K562 (cell line): ENCODE results near the gene ATAD3C. TPM values are rescaled to one million over a fixed set of nuclear protein-coding genes. Genes with fewer than 3 reads are reported as not detected.
A peak's percentile ranks its signal among the peaks of the same experiment; 100 is the strongest.

Source experiments
- ATF1 ChIP-seq, 2 experiments: fragments of 450-650 bp in 1 of 2; IDR thresholded peaks; 2 replicates each; pipeline ENCODE4 v1.6.1; 2016; ENCODE audit warnings: missing compliant biosample characterization in 1 of 2, missing genetic modification characterization in 1 of 2
- CCAR2 ChIP-seq: fragments of 200-400 bp; formaldehyde crosslinking; IDR thresholded peaks from 2 replicates; pipeline ENCODE4 v1.6.1; 2017; ENCODE audit warnings: mild to moderate bottlenecking, low read depth, low read length
- ESRRA ChIP-seq: fragments of 450-650 bp; IDR thresholded peaks from 2 replicates; pipeline ENCODE4 v1.6.1; 2014; ENCODE audit warnings: low read depth, mild to moderate bottlenecking, moderate library complexity, borderline replicate concordance
- FOXA3 ChIP-seq, 2 experiments: fragments of 450-650 bp in 1 of 2; sonication (generic) in 1 of 2; formaldehyde crosslinking; IDR thresholded peaks in 1 of 2; conservative IDR thresholded peaks in 1 of 2; 2 replicates each; pipeline versions ENCODE4 v1.4.0 to v1.8.0; 2020 to 2022; ENCODE audit warnings: mild to moderate bottlenecking in 2 of 2, missing genetic modification reagents in 1 of 2
- FOXJ3 ChIP-seq: sonication (generic); formaldehyde crosslinking; IDR thresholded peaks from 2 replicates; pipeline ENCODE4 v1.4.0; 2020; ENCODE audit warnings: mild to moderate bottlenecking, missing genetic modification reagents
- GATAD2A ChIP-seq: fragments of 450-650 bp; IDR thresholded peaks from 2 replicates; pipeline ENCODE4 v1.6.1; 2017
- HMG20A ChIP-seq: fragments of 450-650 bp; formaldehyde crosslinking; conservative IDR thresholded peaks from 2 replicates; pipeline ENCODE4 v1.4.0; 2020; ENCODE audit warnings: mild to moderate bottlenecking, mixed read lengths
- KLF1 ChIP-seq: fragments of 450-650 bp; IDR thresholded peaks from 2 replicates; pipeline ENCODE4 v1.6.1; 2016; ENCODE audit warnings: missing genetic modification characterization, missing compliant biosample characterization
- KLF13 ChIP-seq: fragments of 450-650 bp; IDR thresholded peaks from 2 replicates; pipeline ENCODE4 v1.6.1; 2016; ENCODE audit warnings: missing genetic modification characterization, low read depth, mild to moderate bottlenecking, missing compliant biosample characterization, moderate library complexity, borderline replicate concordance
- PHF8 ChIP-seq: fragments of 200-600 bp; sonication (generic); IDR thresholded peaks from 2 replicates; pipeline ENCODE4 v1.6.1; 2012; ENCODE audit warnings: mixed run types, mild to moderate bottlenecking, inconsistent platforms, low read length, moderate library complexity, borderline replicate concordance
- RAD21 ChIP-seq, 2 experiments: fragments of 250-450 bp in 1 of 2; fragments of 450-650 bp in 1 of 2; sonication (Bioruptor Pico) in 1 of 2; formaldehyde crosslinking in 1 of 2; IDR thresholded peaks in 1 of 2; conservative IDR thresholded peaks in 1 of 2; 2 replicates each; pipeline versions ENCODE4 v1.4.0 to v1.8.0; 2020 to 2022; ENCODE audit warnings: mild to moderate bottlenecking in 2 of 2, moderate library complexity in 1 of 2
- SIRT6 ChIP-seq: IDR thresholded peaks from one replicate; pipeline ENCODE4 v1.6.1; 2012; ENCODE audit warnings: low read depth, mild to moderate bottlenecking, control low read depth, inconsistent platforms, low read length, moderate library complexity
- SMAD4 ChIP-seq: fragments of 250-450 bp; sonication (Bioruptor Pico); conservative IDR thresholded peaks from 2 replicates; pipeline ENCODE4 v1.8.0; 2021; ENCODE audit warnings: inconsistent platforms, mild to moderate bottlenecking, moderate library complexity
- SRSF7 ChIP-seq: fragments of 200-400 bp; formaldehyde crosslinking; optimal IDR thresholded peaks from 2 replicates; pipeline ENCODE3; 2017; ENCODE audit warnings: mild to moderate bottlenecking, low read depth, low read length
- SUPT5H ChIP-seq: fragments of 450-650 bp; IDR thresholded peaks from 2 replicates; pipeline ENCODE4 v1.6.1; 2016
- U2AF1 ChIP-seq: fragments of 200-400 bp; formaldehyde crosslinking; optimal IDR thresholded peaks from 2 replicates; pipeline ENCODE3; 2017; ENCODE audit warnings: mild to moderate bottlenecking, low read depth, low read length, moderate library complexity
- ZNF232 ChIP-seq: sonication (generic); formaldehyde crosslinking; IDR thresholded peaks from 2 replicates; pipeline ENCODE4 v1.8.0; 2022; ENCODE audit warnings: mild to moderate bottlenecking, missing genetic modification reagents
- polyA plus RNA-seq, 8 experiments: library from polyadenylated mRNA; depleted of rRNA in 4 of 8; stranded (reverse) in 5 of 8; unstranded in 3 of 8; fragments of >200 nt; fragmentation: Nextera tagmentation in 2 of 8; fragmentation: Illumina TruSeq in 1 of 8; extraction: Ambion mirVana in 2 of 8; extraction: Trizol in 1 of 8; gene quantifications; 2 replicates each; pipeline versions ENCODE4 v1.2.1 to v1.2.3, GENCODE V29; 2011 to 2014; ENCODE audit warnings: inconsistent platforms in 1 of 8, missing spikeins in 1 of 8
- total RNA-seq, 7 experiments: library from RNA; depleted of rRNA in 6 of 7; stranded (reverse); fragments of >200 nt in 6 of 7; fragmentation: Illumina TruSeq in 2 of 7; extraction: Trizol in 2 of 7; gene quantifications; 2 replicates each; pipeline versions ENCODE4 v1.2.1 to v1.2.3, GENCODE V29; 2011 to 2021; ENCODE audit warnings: low replicate concordance in 1 of 7
- TF ChIP-seq, protein P1 (sequence below): sonication (generic); formaldehyde crosslinking; IDR thresholded peaks from 2 replicates; pipeline ENCODE4 v1.8.0; 2022; ENCODE audit warnings: mild to moderate bottlenecking, missing genetic modification reagents, borderline replicate concordance
- TF ChIP-seq, protein P2 (sequence below): fragments of 450-650 bp; IDR thresholded peaks from one replicate; pipeline ENCODE4 v1.6.1; 2018; ENCODE audit warnings: mild to moderate bottlenecking, moderate library complexity; ENCODE audit not compliant: partially characterized antibody
- TF ChIP-seq, protein P3 (sequence below): fragments of 450-650 bp; IDR thresholded peaks from 2 replicates; pipeline ENCODE4 v1.7.1; 2018; ENCODE audit warnings: mild to moderate bottlenecking, low read depth; ENCODE audit not compliant: partially characterized antibody

ATAD3C gene
- total and polyA plus RNA-seq, 9 of the 15 experiments (the other 6 are each of a cell fraction or from before 2014, with no cell fraction given): 0.03 to 0.18 TPM; not detected in 7

- TF ChIP-seq KLF13 (tag) (no peak), SRSF7 (no peak), HMG20A (CRISPR knock-in tag) (no peak), U2AF1 (no peak), KLF1 (tag) (no peak), FOXA3 (CRISPR knock-in tag; conservative IDR thresholded peaks at IDR 0.05 in 1 of 2, IDR thresholded peaks at IDR 0.05 in 1 of 2) (0 out of 4 replicates have a peak, but pooled peaks of 1 of the 2 experiments have one; percentile 18), RAD21 (CRISPR knock-in tag; conservative IDR thresholded peaks at IDR 0.05 in 1 of 2, IDR thresholded peaks at IDR 0.05 in 1 of 2) (0 out of 4 replicates have a peak, but pooled peaks of 1 of the 2 experiments have one; percentile 8), GATAD2A (no peak), ATF1 (CRISPR knock-in tag; IDR thresholded peaks at IDR 0.05) (no peak), ATF1 (tag; IDR thresholded peaks at IDR 0.05) (no peak), SUPT5H (peak; percentile 5; the same call in 1 of the 2 replicates), ZNF232 (CRISPR knock-in tag) (no peak), PHF8 (no peak), SIRT6 (no peak), FOXJ3 (no peak), SMAD4 (CRISPR knock-in tag) (no peak), CCAR2 (no peak), ESRRA (no peak)
- TF ChIP-seq, protein P1, sequence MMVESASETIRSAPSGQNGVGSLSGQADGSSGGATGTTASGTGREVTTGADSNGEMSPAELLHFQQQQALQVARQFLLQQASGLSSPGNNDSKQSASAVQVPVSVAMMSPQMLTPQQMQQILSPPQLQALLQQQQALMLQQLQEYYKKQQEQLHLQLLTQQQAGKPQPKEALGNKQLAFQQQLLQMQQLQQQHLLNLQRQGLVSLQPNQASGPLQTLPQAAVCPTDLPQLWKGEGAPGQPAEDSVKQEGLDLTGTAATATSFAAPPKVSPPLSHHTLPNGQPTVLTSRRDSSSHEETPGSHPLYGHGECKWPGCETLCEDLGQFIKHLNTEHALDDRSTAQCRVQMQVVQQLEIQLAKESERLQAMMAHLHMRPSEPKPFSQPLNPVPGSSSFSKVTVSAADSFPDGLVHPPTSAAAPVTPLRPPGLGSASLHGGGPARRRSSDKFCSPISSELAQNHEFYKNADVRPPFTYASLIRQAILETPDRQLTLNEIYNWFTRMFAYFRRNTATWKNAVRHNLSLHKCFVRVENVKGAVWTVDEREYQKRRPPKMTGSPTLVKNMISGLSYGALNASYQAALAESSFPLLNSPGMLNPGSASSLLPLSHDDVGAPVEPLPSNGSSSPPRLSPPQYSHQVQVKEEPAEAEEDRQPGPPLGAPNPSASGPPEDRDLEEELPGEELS (CRISPR knock-in tag): no peak
- TF ChIP-seq, protein P2, sequence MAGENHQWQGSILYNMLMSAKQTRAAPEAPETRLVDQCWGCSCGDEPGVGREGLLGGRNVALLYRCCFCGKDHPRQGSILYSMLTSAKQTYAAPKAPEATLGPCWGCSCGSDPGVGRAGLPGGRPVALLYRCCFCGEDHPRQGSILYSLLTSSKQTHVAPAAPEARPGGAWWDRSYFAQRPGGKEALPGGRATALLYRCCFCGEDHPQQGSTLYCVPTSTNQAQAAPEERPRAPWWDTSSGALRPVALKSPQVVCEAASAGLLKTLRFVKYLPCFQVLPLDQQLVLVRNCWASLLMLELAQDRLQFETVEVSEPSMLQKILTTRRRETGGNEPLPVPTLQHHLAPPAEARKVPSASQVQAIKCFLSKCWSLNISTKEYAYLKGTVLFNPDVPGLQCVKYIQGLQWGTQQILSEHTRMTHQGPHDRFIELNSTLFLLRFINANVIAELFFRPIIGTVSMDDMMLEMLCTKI: no peak
- TF ChIP-seq, protein P3, sequence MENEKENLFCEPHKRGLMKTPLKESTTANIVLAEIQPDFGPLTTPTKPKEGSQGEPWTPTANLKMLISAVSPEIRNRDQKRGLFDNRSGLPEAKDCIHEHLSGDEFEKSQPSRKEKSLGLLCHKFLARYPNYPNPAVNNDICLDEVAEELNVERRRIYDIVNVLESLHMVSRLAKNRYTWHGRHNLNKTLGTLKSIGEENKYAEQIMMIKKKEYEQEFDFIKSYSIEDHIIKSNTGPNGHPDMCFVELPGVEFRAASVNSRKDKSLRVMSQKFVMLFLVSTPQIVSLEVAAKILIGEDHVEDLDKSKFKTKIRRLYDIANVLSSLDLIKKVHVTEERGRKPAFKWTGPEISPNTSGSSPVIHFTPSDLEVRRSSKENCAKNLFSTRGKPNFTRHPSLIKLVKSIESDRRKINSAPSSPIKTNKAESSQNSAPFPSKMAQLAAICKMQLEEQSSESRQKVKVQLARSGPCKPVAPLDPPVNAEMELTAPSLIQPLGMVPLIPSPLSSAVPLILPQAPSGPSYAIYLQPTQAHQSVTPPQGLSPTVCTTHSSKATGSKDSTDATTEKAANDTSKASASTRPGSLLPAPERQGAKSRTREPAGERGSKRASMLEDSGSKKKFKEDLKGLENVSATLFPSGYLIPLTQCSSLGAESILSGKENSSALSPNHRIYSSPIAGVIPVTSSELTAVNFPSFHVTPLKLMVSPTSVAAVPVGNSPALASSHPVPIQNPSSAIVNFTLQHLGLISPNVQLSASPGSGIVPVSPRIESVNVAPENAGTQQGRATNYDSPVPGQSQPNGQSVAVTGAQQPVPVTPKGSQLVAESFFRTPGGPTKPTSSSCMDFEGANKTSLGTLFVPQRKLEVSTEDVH: no peak
Observed at GRCh38 chr1:1406101-1406820, 43.2 kb upstream of the ATAD3C start (continued).
